Astrocyte (in vitro differentiated cells and primary cell): Measurements from ENCODE around the gene SLC4A7. TPM values are rescaled to one million over a fixed set of nuclear protein-coding genes. Genes with fewer than 3 reads are reported as not detected.

ENCODE experiments used
- DNase-seq: peaks from one replicate; pipeline ENCODE4 v3.0.0-alpha.2; 2010; ENCODE audit warnings: low read depth
- FAIRE-seq: peaks from 2 replicates; lab custom pipeline; 2011; peaks lifted over from hg19 to GRCh38; lab: Jason Lieb, UNC
- H2AFZ ChIP-seq: 2 replicates; pipeline ENCODE4 v1.6.0; 2012; ENCODE audit warnings: low read depth, low read length, inconsistent platforms
- H3K27ac ChIP-seq: 2 replicates; pipeline ENCODE4 v1.5.1; 2011; ENCODE audit warnings: low read depth, low read length, inconsistent platforms
- H3K27me3 ChIP-seq: 2 replicates; pipeline ENCODE4 v1.6.0; 2011; ENCODE audit warnings: low read length, inconsistent platforms; ENCODE audit not compliant: insufficient read depth
- H3K36me3 ChIP-seq: 2 replicates; pipeline ENCODE4 v1.5.1; 2011; ENCODE audit warnings: low read length, inconsistent platforms; ENCODE audit not compliant: insufficient read depth
- H3K4me1 ChIP-seq: 2 replicates; pipeline ENCODE4 v1.5.1; 2011; ENCODE audit warnings: low read length, inconsistent platforms; ENCODE audit not compliant: insufficient read depth
- H3K4me2 ChIP-seq: 2 replicates; pipeline ENCODE4 v1.6.0; 2012; ENCODE audit warnings: low read length, inconsistent platforms
- H3K4me3 ChIP-seq: 2 replicates; pipeline ENCODE4 v1.5.1; 2011; ENCODE audit warnings: low read depth, mild to moderate bottlenecking, low read length, inconsistent platforms; ENCODE audit not compliant: insufficient read depth
- H3K79me2 ChIP-seq: 2 replicates; pipeline ENCODE4 v1.6.0; 2012; ENCODE audit warnings: mild to moderate bottlenecking, low read length, inconsistent platforms; ENCODE audit not compliant: insufficient read depth
- H3K9ac ChIP-seq: 2 replicates; pipeline ENCODE4 v1.6.0; 2012; ENCODE audit warnings: mild to moderate bottlenecking, low read length, inconsistent platforms
- H3K9me3 ChIP-seq: 2 replicates; pipeline ENCODE4 v1.5.1; 2012; ENCODE audit warnings: low read depth, mild to moderate bottlenecking, low read length, inconsistent platforms; ENCODE audit not compliant: insufficient read depth
- H4K20me1 ChIP-seq: 2 replicates; pipeline ENCODE4 v1.6.0; 2012; ENCODE audit warnings: low read length, inconsistent platforms; ENCODE audit not compliant: insufficient read depth
- H3K27ac Mint-ChIP-seq: one replicate; pipeline ENCODE4 v1.8.0; 2021; ENCODE audit warnings: mild to moderate bottlenecking, mixed read lengths; ENCODE audit not compliant: unreplicated experiment
- H3K27me3 Mint-ChIP-seq: one replicate; pipeline ENCODE4 v1.8.0; 2021; ENCODE audit warnings: low read depth, mixed read lengths; ENCODE audit not compliant: unreplicated experiment
- H3K36me3 Mint-ChIP-seq: one replicate; pipeline ENCODE4 v1.8.0; 2021; ENCODE audit warnings: low read depth, mixed read lengths; ENCODE audit not compliant: unreplicated experiment
- H3K4me1 Mint-ChIP-seq: one replicate; pipeline ENCODE4 v1.8.0; 2021; ENCODE audit warnings: low read depth, mixed read lengths; ENCODE audit not compliant: unreplicated experiment
- H3K4me3 Mint-ChIP-seq: one replicate; pipeline ENCODE4 v1.8.0; 2021; ENCODE audit warnings: mild to moderate bottlenecking, moderate library complexity, mixed read lengths; ENCODE audit not compliant: unreplicated experiment
- H3K9me3 Mint-ChIP-seq: one replicate; pipeline ENCODE4 v1.8.0; 2021; ENCODE audit warnings: mild to moderate bottlenecking, mixed read lengths; ENCODE audit not compliant: unreplicated experiment
- CTCF ChIP-seq: IDR thresholded peaks from 2 replicates; pipeline ENCODE4 v1.5.1; 2011; ENCODE audit warnings: low read depth, mild to moderate bottlenecking, inconsistent platforms, low read length, moderate library complexity; ENCODE audit not compliant: insufficient read depth
- EZH2 ChIP-seq: IDR thresholded peaks from 2 replicates; pipeline ENCODE4 v1.6.1; 2012; ENCODE audit warnings: mild to moderate bottlenecking, low read length, inconsistent platforms; ENCODE audit not compliant: insufficient read depth
- total RNA-seq: library from RNA; stranded (reverse); gene quantifications from 2 replicates; pipeline ENCODE4 v1.2.1, GENCODE V29; 2021

The SLC4A7 gene
- total RNA-seq, 1 donor from 2014 or later: 68.7 TPM

- H2AFZ ChIP-seq: no peak overlapping the region
- peak overlapping the region; percentile 88 for H3K4me2 ChIP-seq
- peaks cover 16% of the 10 kb centered on the region for H3K4me1 Mint-ChIP-seq
- peaks cover 7% of the 10 kb centered on the region for H3K4me1 ChIP-seq
- no peaks in the 10 kb centered on the region for H3K27me3 Mint-ChIP-seq
- H3K9me3 ChIP-seq: no peaks in the 10 kb centered on the region
- H3K4me3 Mint-ChIP-seq: no peak overlapping the region
- DNase-seq (no peak), FAIRE-seq (no peak)
- no peaks in the 10 kb centered on the region for H3K27me3 ChIP-seq
- H3K9me3 Mint-ChIP-seq: peaks cover 2% of the 10 kb centered on the region
- peaks cover 96% of the 10 kb centered on the region for H3K79me2 ChIP-seq
- TF ChIP-seq CTCF (no peak), EZH2 (no peak)
- no peak overlapping the region for H3K4me3 ChIP-seq
- peak overlapping the region; percentile 28 for H3K9ac ChIP-seq
- no peak overlapping the region for H3K27ac ChIP-seq
- H3K36me3 ChIP-seq: no peaks in the 10 kb centered on the region
- H3K27ac Mint-ChIP-seq: peak overlapping the region; percentile 15
- H4K20me1 ChIP-seq: peaks cover 81% of the 10 kb centered on the region
- peaks cover 5% of the 10 kb centered on the region for H3K36me3 Mint-ChIP-seq
Observed at GRCh38 chr3:27479806-27480543, 4.2 kb downstream of the SLC4A7 start.

GRCh38 chr3:27471923-27472550, 12.1 kb downstream of the SLC4A7 start:
- Histone ChIP-seq H3K4me3 (no peak overlapping the region), H3K27ac (no peak overlapping the region), H4K20me1 (peaks cover 74% of the 10 kb centered on the region), H3K9ac (no peak overlapping the region), H3K79me2 (peaks cover 100% of the 10 kb centered on the region), H3K9me3 (no peaks in the 10 kb centered on the region), H3K4me2 (no peak overlapping the region), H3K4me1 (no peaks in the 10 kb centered on the region), H3K36me3 (no peaks in the 10 kb centered on the region), H3K27me3 (no peaks in the 10 kb centered on the region), H2AFZ (no peak overlapping the region)
- H3K4me3 Mint-ChIP-seq: no peak overlapping the region
- H3K27ac Mint-ChIP-seq: no peak overlapping the region
- no peaks in the 10 kb centered on the region for H3K9me3 Mint-ChIP-seq
- no peak for DNase-seq
- no peak for FAIRE-seq
- no peaks in the 10 kb centered on the region for H3K27me3 Mint-ChIP-seq
- no peaks in the 10 kb centered on the region for H3K4me1 Mint-ChIP-seq
- H3K36me3 Mint-ChIP-seq: peaks cover under 1% of the 10 kb centered on the region
- no peak for TF ChIP-seq CTCF
- no peak for TF ChIP-seq EZH2
